K562 (cell line): ENCODE data around the gene GABRD. TPM values are rescaled to one million over a fixed set of nuclear protein-coding genes. Genes with fewer than 3 reads are reported as not detected.
A peak's percentile ranks its signal among the peaks of the same experiment; 100 is the strongest.

Experiments
- ATAC-seq: fragments of 200-7000 bp; cut with Tn5 transposase; 3 replicates; pipeline ENCODE4 v1.9.1; 2020; ENCODE audit warnings: moderate library complexity
- BruUV-seq: library from RNA; stranded (reverse); fragments of 400-500 nt; replicated peaks from 2 replicates; lab custom pipeline; 2021; lab: Mats Ljungman, UMichigan
- CTCF ChIA-PET: fragments of 300-600 bp; formaldehyde crosslinking; extraction: SDS; loops from one replicate; lab custom pipeline; 2021; ENCODE audit warnings: low intra/inter-chr PET ratio; lab: Yijun Ruan, JAX
- POLR2A ChIA-PET: fragments of 300-600, 350-650 bp; sonication (Branson Sonifier 250); formaldehyde crosslinking; extraction: SDS; loops from one replicate; lab custom pipeline; 2021; ENCODE audit warnings: antibody characterized with exemption, inconsistent platforms; lab: Yijun Ruan, JAX
- DNase-seq, 4 experiments: peaks; one replicate each; pipeline versions ENCODE4 v3.0.0 to v3.0.0-alpha.2; 2011 to 2018; ENCODE audit warnings: low spot score in 3 of 4, mixed read lengths in 3 of 4; ENCODE audit errors: extremely low read depth in 1 of 4
- FAIRE-seq: peaks from 2 replicates; lab custom pipeline; 2011; peaks lifted over from hg19 to GRCh38; lab: Jason Lieb, UNC
- H2AFZ ChIP-seq: 2 replicates; pipeline ENCODE4 v1.6.0; 2011; ENCODE audit warnings: low read depth, low read length, control low read depth, inconsistent platforms
- H3K27ac ChIP-seq: fragments of 200-600 bp; 3 replicates; pipeline ENCODE4 v1.8.0; 2011; ENCODE audit warnings: low read depth, mild to moderate bottlenecking, control low read depth, inconsistent platforms, low read length, moderate library complexity, mixed read lengths; ENCODE audit errors: extremely low read depth
- H3K27me3 ChIP-seq, 2 experiments: fragments of 300-600 bp in 1 of 2; 2 replicates in 1 of 2; 3 replicates in 1 of 2; pipeline versions ENCODE4 v1.6.0 to v1.8.0; 2011; ENCODE audit warnings: inconsistent platforms in 2 of 2, low read length in 2 of 2, mild to moderate bottlenecking in 1 of 2, mixed read lengths in 1 of 2, moderate library complexity in 1 of 2; ENCODE audit not compliant: control insufficient read depth in 2 of 2, insufficient read depth in 2 of 2
- H3K36me3 ChIP-seq: fragments of 300-600 bp; 3 replicates; pipeline ENCODE4 v1.8.0; 2011; ENCODE audit warnings: mild to moderate bottlenecking, low read length, inconsistent platforms; ENCODE audit not compliant: control insufficient read depth, insufficient read depth
- H3K4me1 ChIP-seq, 2 experiments: fragments of 200-600 bp in 1 of 2; replicated peaks in 1 of 2; 2 replicates in 1 of 2; 3 replicates in 1 of 2; pipeline versions ENCODE4 v1.5.1 to v1.8.0; 2011; ENCODE audit warnings: inconsistent platforms in 2 of 2, low read length in 2 of 2, mild to moderate bottlenecking in 1 of 2, mixed read lengths in 1 of 2, moderate library complexity in 1 of 2; ENCODE audit not compliant: control insufficient read depth in 2 of 2, insufficient read depth in 2 of 2
- H3K4me2 ChIP-seq: 2 replicates; pipeline ENCODE4 v1.6.1; 2011; ENCODE audit warnings: low read length, control low read depth, inconsistent platforms, mixed read lengths; ENCODE audit not compliant: insufficient read depth
- H3K4me3 ChIP-seq: fragments of 200-600 bp; sonication (generic), shearing (Covaris generic); 2 replicates; pipeline ENCODE4 v1.5.1; 2016; ENCODE audit warnings: control low read depth, inconsistent platforms
- H3K79me2 ChIP-seq: fragments of 200-600 bp; 3 replicates; pipeline ENCODE4 v1.8.0; 2011; ENCODE audit warnings: low read length, inconsistent platforms; ENCODE audit not compliant: control insufficient read depth, insufficient read depth
- H3K9ac ChIP-seq, 2 experiments: 2 replicates each; pipeline versions ENCODE4 v1.6.0 to v1.6.1; 2011; ENCODE audit warnings: low read depth in 2 of 2, low read length in 2 of 2, control low read depth in 1 of 2, inconsistent platforms in 1 of 2, mild to moderate bottlenecking in 1 of 2, mixed read lengths in 1 of 2; ENCODE audit not compliant: insufficient read depth in 1 of 2
- H3K9me1 ChIP-seq: one replicate; pipeline ENCODE4 v1.6.0; 2011; ENCODE audit warnings: inconsistent platforms, mild to moderate bottlenecking, low read length, moderate library complexity; ENCODE audit not compliant: control insufficient read depth, insufficient read depth
- H3K9me3 ChIP-seq: replicated peaks from 2 replicates; pipeline ENCODE4 v1.5.1; 2011; ENCODE audit warnings: low read depth, low read length, inconsistent platforms; ENCODE audit not compliant: control insufficient read depth, insufficient read depth
- H4K20me1 ChIP-seq: replicated peaks from 2 replicates; pipeline ENCODE4 v1.6.1; 2011; ENCODE audit warnings: low read length, inconsistent platforms, mixed read lengths; ENCODE audit not compliant: control insufficient read depth, insufficient read depth
- ELK3 ChIP-seq: fragments of 450-650 bp; formaldehyde crosslinking; IDR thresholded peaks from 2 replicates; pipeline ENCODE4 v1.4.0; 2020; ENCODE audit warnings: mild to moderate bottlenecking
- ETV1 ChIP-seq: fragments of 450-650 bp; conservative IDR thresholded peaks from 2 replicates; pipeline ENCODE4 v1.6.1; 2016; ENCODE audit warnings: missing genetic modification characterization, control low read depth, low read depth, missing compliant biosample characterization
- GABPA ChIP-seq: fragments of 200-800 bp; sonication (Bioruptor generic); conservative IDR thresholded peaks from 2 replicates; pipeline ENCODE4 v1.6.1; 2016; ENCODE audit warnings: low read depth, missing genetic modification characterization, missing compliant biosample characterization
- VEZF1 ChIP-seq: fragments of 200-800 bp; sonication (Bioruptor generic); IDR thresholded peaks from 2 replicates; pipeline ENCODE4 v1.6.1; 2017; ENCODE audit warnings: missing genetic modification characterization, missing compliant biosample characterization
- WGBS: fragments of 100-300 bp; shearing (Covaris generic); methylation state at CpG from one replicate; pipeline ENCODE4 v1.1.6; 2016; ENCODE audit warnings: low coverage, mixed read lengths; ENCODE audit not compliant: insufficient coverage; ENCODE audit errors: missing lambda C conversion rate; 5-methylcytosine and 5-hydroxymethylcytosine counted together
- in situ Hi-C: fragments of 300-500 bp; cut with MboI; formaldehyde crosslinking; loops from 4 replicates; pipeline ENCODE4 v1.15.0; 2018; ENCODE audit warnings: inconsistent platforms, mixed read lengths
- intact Hi-C: fragments of 100-400 bp; cut with micrococcal nuclease; formaldehyde crosslinking; loops from 2 replicates; pipeline ENCODE4 v1.14.2; 2022
- polyA plus RNA-seq, 8 experiments: library from polyadenylated mRNA; depleted of rRNA in 4 of 8; stranded (reverse) in 5 of 8; unstranded in 3 of 8; fragments of >200 nt; fragmentation: Nextera tagmentation in 2 of 8; fragmentation: Illumina TruSeq in 1 of 8; extraction: Ambion mirVana in 2 of 8; extraction: Trizol in 1 of 8; gene quantifications; 2 replicates each; pipeline versions ENCODE4 v1.2.1 to v1.2.3, GENCODE V29; 2011 to 2014; ENCODE audit warnings: inconsistent platforms in 1 of 8, missing spikeins in 1 of 8
- total RNA-seq, 7 experiments: library from RNA; depleted of rRNA in 6 of 7; stranded (reverse); fragments of >200 nt in 6 of 7; fragmentation: Illumina TruSeq in 2 of 7; extraction: Trizol in 2 of 7; gene quantifications; 2 replicates each; pipeline versions ENCODE4 v1.2.1 to v1.2.3, GENCODE V29; 2011 to 2021; ENCODE audit warnings: low replicate concordance in 1 of 7

GABRD gene
- total and polyA plus RNA-seq, 9 of the 15 experiments (the other 6 are each of a cell fraction or from before 2014, with no cell fraction given) = 0.07 TPM; not detected in 8

GRCh38 chr1:2025491-2025981 is 6.4 kb downstream of the GABRD start:
- Histone ChIP-seq H3K27me3 (peaks cover 75 to 100% of the 10 kb centered on the region in 2 experiments), H3K79me2 (no peaks in the 10 kb centered on the region), H3K4me1 (peaks cover 0 to 34% of the 10 kb centered on the region in 2 experiments; a peak in 2 of 5 replicates), H3K36me3 (no peaks in the 10 kb centered on the region), H3K27ac (no peak overlapping the region), H3K4me3 (no peak overlapping the region)
- ATAC-seq = no peak
- in situ Hi-C loops = no loop called here
- no TSS peak for BruUV-seq
- no peak for FAIRE-seq
- intact Hi-C loops = no loop called here
- WGBS = 1% methylated on average over 39 of the region's 39 CpGs
- TF ChIP-seq ETV1 (tag) = 0 out of 2 replicates have a peak, but pooled peaks have one; percentile 16
- TF ChIP-seq VEZF1 (CRISPR knock-in tag) = 0 out of 2 replicates have a peak, but pooled peaks have one; percentile 17
- TF ChIP-seq ELK3 (CRISPR knock-in tag) = no peak
- 0 out of 2 replicates have a peak, but pooled peaks have one; percentile 30 for TF ChIP-seq GABPA (tag)
- TF ChIP-seq, all 486 proteins: peak for 3
- no peak for DNase-seq
- no peaks in the 10 kb centered on the region for H3K9me1 ChIP-seq
- CTCF ChIA-PET = no interaction called here
- peak overlapping the region in 1 of 2 experiments; percentile 28; a peak in 1 of 4 replicates for H3K9ac ChIP-seq
- POLR2A ChIA-PET = interaction anchor here (0.6 kb wide), 1 partner anchor 428 kb away, joined by 4 read pairs; no protein-coding TSS in a partner anchor
- H2AFZ ChIP-seq = no peak overlapping the region
- peaks cover 24% of the 10 kb centered on the region for H4K20me1 ChIP-seq
- H3K9me3 ChIP-seq = no peaks in the 10 kb centered on the region
- H3K4me2 ChIP-seq = no peak overlapping the region
